ENCODE results near the gene SMARCA4.

GRCh38 chr19:11007962-11008532 is 47.2 kb downstream of the SMARCA4 start:
- no peak for TF ChIP-seq CTCF (IDR thresholded peaks at IDR 0.05)
- no peak for TF ChIP-seq POLR2A (IDR thresholded peaks at IDR 0.05)

Data from right lobe of liver (tissue), 4 donors.